ENCODE measurements around the gene CPSF4L. TPM values are rescaled to one million over a fixed set of nuclear protein-coding genes. Genes with fewer than 3 reads are reported as not detected.

Gene CPSF4L
- total and polyA plus RNA-seq, 11 donors: not detected

DNA sequence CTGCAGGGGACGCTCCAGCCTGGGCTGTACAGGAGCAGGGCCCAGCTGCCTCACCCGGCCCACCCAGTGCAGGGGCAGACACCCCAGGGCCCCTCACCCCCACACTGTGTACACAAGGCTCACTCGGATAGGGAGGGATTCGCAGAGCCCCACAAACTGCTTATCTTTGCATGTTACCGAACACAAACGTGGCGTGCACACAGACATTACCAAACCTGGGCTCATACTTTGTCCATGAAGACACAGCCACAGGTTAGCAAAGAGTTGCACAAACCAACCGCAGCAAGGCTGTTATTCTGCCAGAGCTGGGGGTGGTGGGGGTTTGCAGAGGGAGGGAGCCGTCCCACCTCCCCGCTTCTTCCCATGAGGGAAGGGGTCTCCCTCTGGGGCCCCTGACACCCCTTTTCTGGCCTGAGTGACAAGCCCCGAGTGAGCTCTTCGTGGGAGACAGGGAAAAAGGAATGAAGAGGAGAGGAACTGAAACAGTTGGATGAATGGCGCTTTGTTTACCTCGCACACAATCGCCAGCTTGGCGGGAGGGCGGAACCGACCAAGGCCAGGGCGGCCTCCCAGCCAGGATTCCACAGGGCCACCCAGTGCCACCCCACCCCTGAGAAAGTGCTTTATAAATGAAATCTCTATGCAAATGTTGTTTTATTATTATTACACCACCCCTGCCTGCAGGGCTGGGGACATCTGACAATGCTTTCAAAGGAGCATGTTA, 434 bp upstream of the CPSF4L start:
- TF ChIP-seq, protein P1, sequence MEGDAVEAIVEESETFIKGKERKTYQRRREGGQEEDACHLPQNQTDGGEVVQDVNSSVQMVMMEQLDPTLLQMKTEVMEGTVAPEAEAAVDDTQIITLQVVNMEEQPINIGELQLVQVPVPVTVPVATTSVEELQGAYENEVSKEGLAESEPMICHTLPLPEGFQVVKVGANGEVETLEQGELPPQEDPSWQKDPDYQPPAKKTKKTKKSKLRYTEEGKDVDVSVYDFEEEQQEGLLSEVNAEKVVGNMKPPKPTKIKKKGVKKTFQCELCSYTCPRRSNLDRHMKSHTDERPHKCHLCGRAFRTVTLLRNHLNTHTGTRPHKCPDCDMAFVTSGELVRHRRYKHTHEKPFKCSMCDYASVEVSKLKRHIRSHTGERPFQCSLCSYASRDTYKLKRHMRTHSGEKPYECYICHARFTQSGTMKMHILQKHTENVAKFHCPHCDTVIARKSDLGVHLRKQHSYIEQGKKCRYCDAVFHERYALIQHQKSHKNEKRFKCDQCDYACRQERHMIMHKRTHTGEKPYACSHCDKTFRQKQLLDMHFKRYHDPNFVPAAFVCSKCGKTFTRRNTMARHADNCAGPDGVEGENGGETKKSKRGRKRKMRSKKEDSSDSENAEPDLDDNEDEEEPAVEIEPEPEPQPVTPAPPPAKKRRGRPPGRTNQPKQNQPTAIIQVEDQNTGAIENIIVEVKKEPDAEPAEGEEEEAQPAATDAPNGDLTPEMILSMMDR (IDR thresholded peaks at IDR 0.05): no peak
- TF ChIP-seq POLR2A (IDR thresholded peaks at IDR 0.05): no peak
- WGBS, 4 donors: 84 to 93% (median 90%) methylated on average over 13 to 19 of the region's 19 CpGs
- H3K4me3 ChIP-seq: no peak overlapping the region
- ATAC-seq (no peak), DNase-seq (no peak)
- H3K27ac ChIP-seq: peak overlapping the region in 1 of 12 donors; percentile 24
- no peaks in the 10 kb centered on the region for H3K36me3 ChIP-seq
- H3K4me1 ChIP-seq: peaks cover 0 to 6% (median 0%) of the 10 kb centered on the region in 12 donors
- H3K27me3 ChIP-seq: no peaks in the 10 kb centered on the region
- no peaks in the 10 kb centered on the region for H3K9me3 ChIP-seq
- intact Hi-C loops (cut with DNase I): no loop called here

DNA sequence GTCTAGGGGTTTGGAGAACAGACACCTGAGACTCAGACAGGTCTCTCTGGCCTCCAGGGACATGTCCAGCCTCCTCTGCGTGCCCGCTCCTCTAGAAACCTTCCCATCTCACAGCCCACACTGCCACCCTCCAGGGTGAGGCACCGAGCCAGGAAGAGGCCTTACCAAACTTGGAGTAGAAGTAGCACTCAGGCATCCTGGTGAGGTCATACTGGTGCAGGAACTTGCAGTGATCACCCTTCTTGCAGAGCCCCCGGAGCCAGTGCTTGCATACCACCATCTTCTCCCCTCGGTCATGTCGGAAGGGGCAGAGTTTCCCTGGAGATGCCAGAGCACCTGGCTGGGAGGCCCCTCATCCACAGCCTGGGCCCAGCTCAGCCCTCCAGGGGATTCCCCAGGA, 4.2 kb downstream of the CPSF4L start:
- Histone ChIP-seq H3K36me3 (no peaks in the 10 kb centered on the region), H3K27me3 (no peaks in the 10 kb centered on the region), H3K4me1 (peaks cover 0 to 12% (median 0%) of the 10 kb centered on the region in 12 donors), H3K4me3 (no peak overlapping the region), H3K9me3 (no peaks in the 10 kb centered on the region), H3K27ac (no peak overlapping the region)
- TF ChIP-seq, protein P1 (IDR thresholded peaks at IDR 0.05): no peak
- no peak for TF ChIP-seq POLR2A (IDR thresholded peaks at IDR 0.05)
- no peak for DNase-seq
- intact Hi-C loops (cut with DNase I): loop anchor here in 7 of 10 donors (2.0 to 10.0 kb wide), 7 partner anchors 47 to 917 kb away; partner anchors contain the start of gene CDC42EP4 (in 1 of the 7)
- no peak for ATAC-seq
- 82 to 89% (median 86%) methylated on average over 6 of the region's 6 CpGs for WGBS, 4 donors

DNA sequence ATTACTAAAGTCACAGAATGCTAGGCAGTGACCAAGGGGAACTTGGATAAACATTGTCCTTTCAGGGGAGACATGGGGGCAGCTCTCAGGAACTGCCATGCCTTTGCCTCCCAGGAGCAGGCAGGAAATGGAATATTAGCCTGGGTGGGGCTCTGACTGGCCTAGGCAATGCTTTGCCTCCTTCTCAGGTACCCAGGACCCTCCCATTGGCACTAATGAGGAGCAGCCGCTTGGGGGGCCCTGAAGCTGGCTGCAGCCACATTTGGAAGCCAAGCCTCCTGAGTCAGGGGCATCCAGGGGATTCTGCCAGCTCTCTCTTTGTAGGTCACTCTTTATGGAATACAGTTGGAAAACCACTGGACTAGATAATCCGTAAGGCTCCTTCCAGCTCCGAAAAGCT, 5.5 kb downstream of the CPSF4L start:
- no peaks in the 10 kb centered on the region for H3K27me3 ChIP-seq
- DNase-seq: no peak
- H3K36me3 ChIP-seq: no peaks in the 10 kb centered on the region
- H3K27ac ChIP-seq: no peak overlapping the region
- no peak overlapping the region for H3K4me3 ChIP-seq
- H3K4me1 ChIP-seq: peaks cover 0 to 9% (median 0%) of the 10 kb centered on the region in 12 donors
- no peak for TF ChIP-seq POLR2A (IDR thresholded peaks at IDR 0.05)
- TF ChIP-seq, protein P1 (IDR thresholded peaks at IDR 0.05): no peak
- H3K9me3 ChIP-seq: no peaks in the 10 kb centered on the region
- no peak for ATAC-seq
- intact Hi-C loops (cut with DNase I): loop anchor here in 8 of 10 donors (1.0 to 10.0 kb wide), 9 partner anchors 49 to 919 kb away; partner anchors contain the start of gene CDC42EP4 (in 1 of the 8)
- WGBS, 4 donors: 92 to 100% (median 98%) methylated on average over 2 to 3 of the region's 3 CpGs

DNA sequence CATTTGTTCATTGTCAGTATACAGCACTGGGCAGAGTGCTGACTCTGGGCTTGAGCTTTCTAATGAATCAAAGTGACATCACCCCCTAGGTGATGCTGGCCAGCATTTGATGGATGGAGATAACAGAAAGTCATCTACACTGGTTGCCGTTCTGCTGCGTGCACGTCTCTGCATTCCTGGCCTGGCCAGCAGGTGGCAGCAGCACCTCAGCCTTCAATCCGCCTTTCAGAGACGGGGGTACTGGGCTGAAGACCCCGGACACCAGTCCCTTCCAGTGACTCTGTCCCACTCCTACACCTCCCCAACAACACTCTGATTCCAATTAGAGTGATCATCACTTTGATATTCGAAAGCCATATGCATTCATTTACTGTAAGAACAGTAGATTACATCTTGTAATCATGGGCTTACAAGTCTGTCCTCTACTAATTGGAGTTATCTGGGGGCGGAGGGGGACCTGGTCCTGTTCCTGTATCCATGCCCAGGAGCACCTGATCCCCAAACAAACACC, 6.0 kb downstream of the CPSF4L start:
- peak; percentile 59 to 79 (median 68) for ATAC-seq
- H3K27me3 ChIP-seq: no peaks in the 10 kb centered on the region
- intact Hi-C loops (cut with DNase I): loop anchor here (1.0 to 10.0 kb wide), 9 partner anchors 49 to 919 kb away; partner anchors contain the start of gene CDC42EP4 (in 1 of the 10)
- TF ChIP-seq, protein P1 (IDR thresholded peaks at IDR 0.05): peak; percentile 93 to 100 (median 98)
- TF ChIP-seq POLR2A (IDR thresholded peaks at IDR 0.05): no peak
- peak in 3 of 5 donors; percentile 37 to 75 (median 54) for DNase-seq
- WGBS, 4 donors: 5 to 8% (median 5%) methylated on average over 8 of the region's 8 CpGs
- peaks cover 0 to 9% (median 0%) of the 10 kb centered on the region in 12 donors for H3K4me1 ChIP-seq
- H3K4me3 ChIP-seq: no peak overlapping the region
- H3K27ac ChIP-seq: no peak overlapping the region
- no peaks in the 10 kb centered on the region for H3K9me3 ChIP-seq
- no peaks in the 10 kb centered on the region for H3K36me3 ChIP-seq

Measured in heart left ventricle (tissue), 16 donors.